Glutamatergic neuron (in vitro differentiated cells): ENCODE data around the gene ZACN. TPM values are rescaled to one million over a fixed set of nuclear protein-coding genes. Genes with fewer than 3 reads are reported as not detected.

Experiments
- DNase-seq: peaks from one replicate; pipeline ENCODE4 v3.0.0; 2022
- H3K27ac Mint-ChIP-seq: one replicate; pipeline ENCODE4 v1.8.0; 2020; ENCODE audit warnings: mild to moderate bottlenecking, mixed read lengths, inconsistent platforms; ENCODE audit not compliant: unreplicated experiment
- H3K27me3 Mint-ChIP-seq: one replicate; pipeline ENCODE4 v1.8.0; 2020; ENCODE audit warnings: mild to moderate bottlenecking, moderate library complexity, mixed read lengths, inconsistent platforms; ENCODE audit not compliant: unreplicated experiment
- H3K36me3 Mint-ChIP-seq: one replicate; pipeline ENCODE4 v1.8.0; 2020; ENCODE audit warnings: mild to moderate bottlenecking, mixed read lengths, inconsistent platforms; ENCODE audit not compliant: unreplicated experiment
- H3K4me1 Mint-ChIP-seq: one replicate; pipeline ENCODE4 v1.8.0; 2020; ENCODE audit warnings: mild to moderate bottlenecking, low read depth, mixed read lengths, inconsistent platforms; ENCODE audit not compliant: unreplicated experiment
- H3K4me3 Mint-ChIP-seq: one replicate; pipeline ENCODE4 v1.8.0; 2020; ENCODE audit warnings: mild to moderate bottlenecking, mixed read lengths, inconsistent platforms; ENCODE audit not compliant: unreplicated experiment
- H3K9me3 Mint-ChIP-seq: one replicate; pipeline ENCODE4 v1.8.0; 2020; ENCODE audit warnings: mild to moderate bottlenecking, moderate library complexity, mixed read lengths, inconsistent platforms; ENCODE audit not compliant: unreplicated experiment
- CTCF ChIP-seq: fragments of 200-600 bp; sonication (generic); IDR thresholded peaks from one replicate; pipeline ENCODE4 v1.5.0; 2021; ENCODE audit not compliant: partially characterized antibody, unreplicated experiment
- total RNA-seq: library from RNA; stranded (reverse); fragmentation: NEBNext Ultra II Directional; extraction: Animal tissue kit (Norgen Biotek cat#: 25700); gene quantifications from one replicate; pipeline ENCODE4 v1.2.1, GENCODE V29; 2021; ENCODE audit not compliant: unreplicated experiment

ZACN gene
- total RNA-seq, 1 donor from 2014 or later = 1.9 TPM

GRCh38 chr17:76103274-76104139 lies 24.5 kb downstream of the ZACN start, which contains the start of gene EXOC7:
Gene EXOC7 (minus strand): TSS chr17:76103787. CDS start chr17:76103692, 95 bp downstream.
- DNase-seq = peak; percentile 94
- peak within 1 kb of the TSS; percentile 98 for H3K4me3 Mint-ChIP-seq
- peak within 1 kb of the TSS; percentile 99 for H3K27ac Mint-ChIP-seq
- peaks cover 5% of the 10 kb centered on the region for H3K36me3 Mint-ChIP-seq
- peaks cover 2% of the 10 kb centered on the region for H3K9me3 Mint-ChIP-seq
- peaks cover 3% of the 10 kb centered on the region for H3K4me1 Mint-ChIP-seq
- TF ChIP-seq CTCF = no peak
- no peaks in the 10 kb centered on the region for H3K27me3 Mint-ChIP-seq

- Mint-ChIP-seq H3K27me3 (no peaks in the 10 kb centered on the region), H3K4me1 (peaks cover 3% of the 10 kb centered on the region), H3K27ac (no peak overlapping the region), H3K9me3 (peaks cover 2% of the 10 kb centered on the region), H3K36me3 (peaks cover 5% of the 10 kb centered on the region), H3K4me3 (peak overlapping the region; percentile 98)
- TF ChIP-seq CTCF = no peak
- no peak for DNase-seq
Observed at GRCh38 chr17:76104140-76104895, 25.3 kb downstream of the ZACN start.

GRCh38 chr17:76104896-76105231 lies 25.9 kb downstream of the ZACN start:
- H3K9me3 Mint-ChIP-seq = peaks cover 2% of the 10 kb centered on the region
- H3K4me1 Mint-ChIP-seq = peaks cover 3% of the 10 kb centered on the region
- peaks cover 4% of the 10 kb centered on the region for H3K36me3 Mint-ChIP-seq
- TF ChIP-seq CTCF = no peak
- H3K27ac Mint-ChIP-seq = no peak overlapping the region
- DNase-seq = no peak
- H3K4me3 Mint-ChIP-seq = no peak overlapping the region
- no peaks in the 10 kb centered on the region for H3K27me3 Mint-ChIP-seq

- Mint-ChIP-seq H3K4me1 (peaks cover 3% of the 10 kb centered on the region), H3K4me3 (no peak overlapping the region), H3K27me3 (no peaks in the 10 kb centered on the region), H3K9me3 (peaks cover 2% of the 10 kb centered on the region), H3K27ac (no peak overlapping the region), H3K36me3 (no peaks in the 10 kb centered on the region)
- DNase-seq = no peak
- no peak for TF ChIP-seq CTCF
Observed at GRCh38 chr17:76106703-76107102, 27.7 kb downstream of the ZACN start.

- TF ChIP-seq CTCF = peak; percentile 25
Observed at GRCh38 chr17:76107509-76107908, 28.5 kb downstream of the ZACN start.

More at GRCh38 chr17:76107509-76107908, 28.5 kb downstream of the ZACN start:
- H3K4me1 Mint-ChIP-seq = peaks cover 3% of the 10 kb centered on the region
- H3K36me3 Mint-ChIP-seq = no peaks in the 10 kb centered on the region
- no peak for DNase-seq
- H3K27me3 Mint-ChIP-seq = no peaks in the 10 kb centered on the region
- H3K9me3 Mint-ChIP-seq = peaks cover 2% of the 10 kb centered on the region
- no peak overlapping the region for H3K4me3 Mint-ChIP-seq
- H3K27ac Mint-ChIP-seq = no peak overlapping the region
